ENCODE data around the gene MED22.

DNA sequence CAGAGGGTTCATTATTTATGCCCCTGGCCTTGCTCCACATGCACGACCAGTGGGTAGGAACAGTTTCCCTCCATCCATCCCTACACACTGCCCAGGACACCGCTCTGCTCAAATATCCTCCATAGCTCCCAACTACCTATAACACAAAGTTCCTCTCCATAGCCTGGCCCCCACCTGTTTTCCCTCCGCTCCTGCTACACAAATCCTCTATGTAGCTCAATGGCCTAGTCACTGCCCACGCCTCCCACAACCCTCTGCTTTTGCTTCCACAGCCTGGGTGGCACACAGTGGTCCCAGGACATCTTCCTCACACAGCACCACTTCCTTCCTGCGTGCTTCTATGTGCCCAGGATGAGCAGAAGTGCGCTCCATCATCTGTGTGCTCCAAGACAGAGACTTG is 49.4 kb upstream of the MED22 start:
- TF ChIP-seq, protein P1, sequence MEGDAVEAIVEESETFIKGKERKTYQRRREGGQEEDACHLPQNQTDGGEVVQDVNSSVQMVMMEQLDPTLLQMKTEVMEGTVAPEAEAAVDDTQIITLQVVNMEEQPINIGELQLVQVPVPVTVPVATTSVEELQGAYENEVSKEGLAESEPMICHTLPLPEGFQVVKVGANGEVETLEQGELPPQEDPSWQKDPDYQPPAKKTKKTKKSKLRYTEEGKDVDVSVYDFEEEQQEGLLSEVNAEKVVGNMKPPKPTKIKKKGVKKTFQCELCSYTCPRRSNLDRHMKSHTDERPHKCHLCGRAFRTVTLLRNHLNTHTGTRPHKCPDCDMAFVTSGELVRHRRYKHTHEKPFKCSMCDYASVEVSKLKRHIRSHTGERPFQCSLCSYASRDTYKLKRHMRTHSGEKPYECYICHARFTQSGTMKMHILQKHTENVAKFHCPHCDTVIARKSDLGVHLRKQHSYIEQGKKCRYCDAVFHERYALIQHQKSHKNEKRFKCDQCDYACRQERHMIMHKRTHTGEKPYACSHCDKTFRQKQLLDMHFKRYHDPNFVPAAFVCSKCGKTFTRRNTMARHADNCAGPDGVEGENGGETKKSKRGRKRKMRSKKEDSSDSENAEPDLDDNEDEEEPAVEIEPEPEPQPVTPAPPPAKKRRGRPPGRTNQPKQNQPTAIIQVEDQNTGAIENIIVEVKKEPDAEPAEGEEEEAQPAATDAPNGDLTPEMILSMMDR (IDR thresholded peaks at IDR 0.05): no peak
- TF ChIP-seq POLR2A (IDR thresholded peaks at IDR 0.05): no peak
